ENCODE data around the gene DCDC2.
"Not testable (repeated sequence)": the region's sequence is repeated elsewhere in the genome, so short reads cannot be mapped to it uniquely, and the experiment has no call there.

DCDC2 gene

GRCh38 chr6:24272148-24272547 lies 85.7 kb downstream of the DCDC2 start:
- DNase-seq (ENCODE audit: low read depth, low spot score), result no peak

- DNase-seq (ENCODE audit: low read depth, low spot score), result no peak
Measured at GRCh38 chr6:24270011-24270410, 87.8 kb downstream of the DCDC2 start.

- DNase-seq (ENCODE audit: low read depth, low spot score), result not testable (repeated sequence)
Measured at GRCh38 chr6:24258214-24258613, 99.6 kb downstream of the DCDC2 start.

GRCh38 chr6:24257282-24257681 lies 100.6 kb downstream of the DCDC2 start:
- DNase-seq (ENCODE audit: low read depth, low spot score), result no peak

- no peak for DNase-seq (ENCODE audit: low read depth, low spot score)
Measured at GRCh38 chr6:24255676-24256075, 102.2 kb downstream of the DCDC2 start.

- DNase-seq (ENCODE audit: low read depth, low spot score), result no peak
Measured at GRCh38 chr6:24253360-24253759, 104.5 kb downstream of the DCDC2 start.

GRCh38 chr6:24252280-24252679 lies 105.6 kb downstream of the DCDC2 start:
- no peak for DNase-seq (ENCODE audit: low read depth, low spot score)

GRCh38 chr6:24251339-24251738 lies 106.5 kb downstream of the DCDC2 start:
- no peak for DNase-seq (ENCODE audit: low read depth, low spot score)

- DNase-seq (ENCODE audit: low read depth, low spot score), result no peak
Measured at GRCh38 chr6:24249926-24250325, 107.9 kb downstream of the DCDC2 start.

- no peak for DNase-seq (ENCODE audit: low read depth, low spot score)
Measured at GRCh38 chr6:24245275-24245674, 112.6 kb downstream of the DCDC2 start.

- no peak for DNase-seq (ENCODE audit: low read depth, low spot score)
Measured at GRCh38 chr6:24242924-24243323, 114.9 kb downstream of the DCDC2 start.

- DNase-seq (ENCODE audit: low read depth, low spot score), result not testable (repeated sequence)
Measured at GRCh38 chr6:24241779-24242178, 116.1 kb downstream of the DCDC2 start.

- no peak for DNase-seq (ENCODE audit: low read depth, low spot score)
Measured at GRCh38 chr6:24240943-24241342, 116.9 kb downstream of the DCDC2 start.

GRCh38 chr6:24240380-24240928 lies 117.4 kb downstream of the DCDC2 start:
- no peak for DNase-seq (ENCODE audit: low read depth, low spot score)

- no peak for DNase-seq (ENCODE audit: low read depth, low spot score)
Measured at GRCh38 chr6:24238700-24239099, 119.2 kb downstream of the DCDC2 start.

- not testable (repeated sequence) for DNase-seq (ENCODE audit: low read depth, low spot score)
Measured at GRCh38 chr6:24236779-24237178, 121.1 kb downstream of the DCDC2 start.

GRCh38 chr6:24233813-24234442 lies 123.9 kb downstream of the DCDC2 start:
- no peak for DNase-seq (ENCODE audit: low read depth, low spot score)

- no peak for DNase-seq (ENCODE audit: low read depth, low spot score)
Measured at GRCh38 chr6:24231438-24231977, 126.4 kb downstream of the DCDC2 start.

- no peak for DNase-seq (ENCODE audit: low read depth, low spot score)
Measured at GRCh38 chr6:24229696-24230405, 128.0 kb downstream of the DCDC2 start.

- DNase-seq (ENCODE audit: low read depth, low spot score), result peak; percentile 7
Measured at GRCh38 chr6:24228681-24229255, 129.1 kb downstream of the DCDC2 start.

GRCh38 chr6:24228123-24228522 lies 129.7 kb downstream of the DCDC2 start:
- DNase-seq (ENCODE audit: low read depth, low spot score), result no peak

GRCh38 chr6:24227556-24227955 lies 130.3 kb downstream of the DCDC2 start:
- DNase-seq (ENCODE audit: low read depth, low spot score), result no peak
